GM18505 (cell line): ENCODE data around the gene GRM1.

Source experiments
- ATAC-seq: cut with Tn5 transposase; IDR thresholded peaks from one replicate; pipeline ENCODE4 v1.9.1; 2021; ENCODE audit not compliant: unreplicated experiment
- POLR2A ChIP-seq: IDR thresholded peaks from 4 replicates; pipeline ENCODE4 v1.6.1; 2011; ENCODE audit warnings: borderline replicate concordance; ENCODE audit not compliant: insufficient read depth, insufficient read length; ENCODE audit errors: extremely low read depth

GRM1 gene

DNA sequence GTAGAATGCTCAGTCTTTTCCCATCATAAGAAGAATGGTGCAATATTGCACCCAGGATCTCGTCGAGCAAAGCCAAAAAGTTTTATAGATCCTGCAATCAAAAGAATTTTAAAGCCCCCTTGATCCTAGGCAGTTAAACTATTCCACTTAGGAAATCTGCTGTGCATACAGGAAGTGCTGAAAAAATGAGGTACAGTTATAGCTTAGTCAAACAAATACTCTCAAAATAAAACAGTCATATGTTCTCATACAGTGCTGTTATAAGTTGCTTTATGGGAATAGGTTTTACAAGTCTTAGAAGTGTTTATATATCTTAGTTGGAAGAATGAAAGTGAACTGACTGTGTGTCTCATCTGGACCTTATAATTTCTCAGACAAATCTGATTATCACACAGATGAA lies 282.2 kb downstream of the GRM1 start:
- no peak for ATAC-seq
- TF ChIP-seq POLR2A: no peak

- no peak for TF ChIP-seq POLR2A
- ATAC-seq: no peak
These were observed 283.7 kb downstream of the GRM1 start for GRCh38 chr6:146312608-146313007.

GRCh38 chr6:146315381-146316174 lies 286.7 kb downstream of the GRM1 start:
- TF ChIP-seq POLR2A: no peak
- ATAC-seq: no peak

DNA sequence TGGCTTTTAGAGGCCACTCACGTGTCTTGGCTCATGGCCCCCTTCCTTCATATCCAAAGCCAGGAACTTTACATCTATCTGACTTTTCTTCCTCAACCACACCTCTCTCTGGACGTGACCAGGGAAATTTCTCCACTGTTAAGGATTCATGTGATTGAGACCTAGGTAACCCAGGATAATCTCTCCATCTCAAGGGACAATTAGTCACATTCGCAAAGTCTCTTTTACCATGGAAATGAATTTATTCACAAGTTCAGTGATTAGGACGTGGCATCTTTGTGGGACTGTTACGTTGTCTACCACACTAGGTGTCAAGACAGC lies 287.3 kb downstream of the GRM1 start:
- TF ChIP-seq POLR2A: no peak
- ATAC-seq: no peak

DNA sequence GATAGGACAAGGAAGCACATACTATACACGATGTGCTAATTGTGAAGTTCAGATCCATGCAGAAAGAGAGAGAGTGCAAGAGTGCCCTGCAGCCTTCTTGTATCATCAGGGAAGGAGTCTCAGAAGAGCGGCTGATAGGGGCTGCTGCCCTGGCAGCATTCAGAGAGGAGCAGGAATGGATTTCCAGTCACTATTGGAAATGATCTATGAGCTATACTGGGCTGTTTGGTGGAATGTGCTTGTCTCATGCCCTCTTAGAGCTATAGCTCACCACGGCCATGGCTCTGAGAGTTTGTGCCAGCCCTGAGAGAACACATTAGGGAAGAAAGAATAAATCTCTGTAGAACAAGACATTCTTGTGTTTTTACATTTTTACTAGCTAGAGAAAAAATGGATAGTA lies 302.2 kb downstream of the GRM1 start:
- no peak for TF ChIP-seq POLR2A
- ATAC-seq: no peak

- no peak for TF ChIP-seq POLR2A
- ATAC-seq: no peak
These were observed 306.5 kb downstream of the GRM1 start for GRCh38 chr6:146335336-146335735.

- no peak for ATAC-seq
- no peak for TF ChIP-seq POLR2A
These were observed 307.3 kb downstream of the GRM1 start for GRCh38 chr6:146336191-146336590.

DNA sequence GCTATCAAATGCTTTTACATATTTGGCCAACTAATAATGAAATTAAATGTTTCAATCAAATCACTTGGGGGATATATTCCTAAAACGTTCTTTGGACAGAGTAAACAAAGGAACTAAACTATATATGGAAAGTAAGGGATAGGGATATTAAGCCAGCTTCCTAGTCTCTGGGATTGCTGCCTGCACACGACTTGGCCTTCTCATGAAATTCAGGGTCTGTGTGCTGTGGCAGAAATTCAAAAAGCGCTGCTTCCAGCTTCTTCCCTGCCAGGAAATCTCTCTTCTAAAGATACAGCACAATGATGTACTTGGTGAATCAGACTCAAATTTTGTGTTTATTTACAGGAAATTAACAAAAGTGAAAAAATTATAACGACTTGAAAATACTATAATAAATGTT lies 308.5 kb downstream of the GRM1 start:
- TF ChIP-seq POLR2A: no peak
- ATAC-seq: no peak

DNA sequence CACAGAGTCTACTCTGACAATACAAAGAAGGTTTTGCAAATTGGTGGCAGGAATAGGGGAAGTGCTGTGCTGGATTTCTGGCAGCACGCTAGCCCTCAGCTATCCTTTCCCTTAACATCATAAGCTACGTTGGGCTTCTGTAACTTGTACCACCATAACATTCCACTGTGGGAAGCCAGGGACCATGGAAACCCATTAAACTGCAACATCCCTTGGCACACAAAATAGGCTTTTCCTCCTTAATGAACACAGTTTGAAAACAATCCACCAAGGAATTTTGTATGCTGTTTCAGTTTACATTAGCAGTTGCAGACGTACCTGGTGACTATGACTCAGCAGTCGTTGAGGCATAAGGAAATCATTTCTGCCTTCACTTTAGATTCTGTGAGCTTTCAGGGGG lies 310.9 kb downstream of the GRM1 start:
- no peak for ATAC-seq
- no peak for TF ChIP-seq POLR2A

- ATAC-seq: no peak
- no peak for TF ChIP-seq POLR2A
These were observed 312.8 kb downstream of the GRM1 start for GRCh38 chr6:146341493-146342230.

- no peak for ATAC-seq
- no peak for TF ChIP-seq POLR2A
These were observed 316.7 kb downstream of the GRM1 start for GRCh38 chr6:146345598-146345997.

GRCh38 chr6:146347090-146347489 lies 318.2 kb downstream of the GRM1 start:
- TF ChIP-seq POLR2A: no peak
- no peak for ATAC-seq

DNA sequence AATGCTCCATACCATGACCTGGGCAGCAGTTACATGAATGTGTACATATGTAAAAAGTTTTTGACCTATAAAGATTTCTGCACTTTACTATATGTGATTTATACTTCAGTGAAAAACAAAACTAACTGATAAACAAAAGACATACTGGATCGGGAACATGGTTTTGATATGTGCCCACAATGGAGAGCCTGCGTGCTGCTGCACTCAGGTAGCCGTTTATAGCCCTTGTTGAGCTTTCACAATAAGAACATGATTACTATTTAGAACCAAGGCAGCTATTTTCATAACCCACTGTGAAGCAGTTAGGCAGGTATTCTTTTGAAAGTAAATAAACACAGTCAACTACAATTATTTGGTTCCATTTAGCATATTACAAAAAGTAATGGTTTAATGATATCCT lies 318.8 kb downstream of the GRM1 start:
- no peak for TF ChIP-seq POLR2A
- no peak for ATAC-seq

DNA sequence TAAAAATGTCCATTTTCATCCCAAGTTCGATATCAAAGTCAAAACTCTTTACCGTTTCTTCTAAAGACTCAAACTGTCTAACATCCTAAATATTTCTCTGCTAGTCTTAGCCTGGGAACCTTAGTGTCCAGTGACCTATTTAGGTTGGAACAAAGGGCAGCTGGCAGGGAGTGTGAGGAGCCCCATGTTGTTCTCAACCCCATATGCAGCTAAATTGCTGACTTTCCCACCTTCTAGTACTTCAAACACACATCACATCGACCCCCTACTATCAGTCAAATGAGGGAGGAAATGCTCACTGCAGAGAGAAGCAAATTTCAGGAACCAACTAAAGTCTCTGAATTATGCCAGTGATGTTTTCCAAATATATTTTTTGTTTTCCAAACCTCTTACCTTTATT lies 322.2 kb downstream of the GRM1 start:
- no peak for TF ChIP-seq POLR2A
- no peak for ATAC-seq

DNA sequence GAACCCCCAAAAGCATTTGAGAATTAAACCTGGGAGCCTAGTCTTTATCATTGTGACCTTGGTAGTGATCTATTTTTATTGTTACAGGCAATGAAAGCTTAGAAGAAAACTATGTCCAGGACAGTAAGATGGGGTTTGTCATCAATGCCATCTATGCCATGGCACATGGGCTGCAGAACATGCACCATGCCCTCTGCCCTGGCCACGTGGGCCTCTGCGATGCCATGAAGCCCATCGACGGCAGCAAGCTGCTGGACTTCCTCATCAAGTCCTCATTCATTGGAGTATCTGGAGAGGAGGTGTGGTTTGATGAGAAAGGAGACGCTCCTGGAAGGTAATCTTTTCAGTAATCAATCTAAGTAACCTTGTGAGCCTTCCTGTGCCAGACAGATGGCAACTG lies 323.3 kb downstream of the GRM1 start:
- TF ChIP-seq POLR2A: no peak
- no peak for ATAC-seq

GRCh38 chr6:146354451-146354850 lies 325.6 kb downstream of the GRM1 start:
- no peak for ATAC-seq
- no peak for TF ChIP-seq POLR2A
